HUDEP-2 (cell line): ENCODE data around the gene KLHL2.
A peak's percentile ranks its signal among the peaks of the same experiment; 100 is the strongest.
"Not testable (repeated sequence)": the region's sequence is repeated elsewhere in the genome, so short reads cannot be mapped to it uniquely, and the experiment has no call there.

ENCODE experiments used
- DNase-seq, 76 experiments: peaks; one replicate each; lab custom pipeline; 2025; ENCODE audit not compliant: unreplicated experiment in 76 of 76; lab: John Stamatoyannopoulos, UW

The KLHL2 gene

GRCh38 chr4:165229490-165230200 lies 22.3 kb downstream of the KLHL2 start:
- DNase-seq, result not testable (repeated sequence)

GRCh38 chr4:165232623-165233433 lies 25.5 kb downstream of the KLHL2 start:
- not testable (repeated sequence) for DNase-seq

- DNase-seq, result no peak
These were observed 27.4 kb downstream of the KLHL2 start for GRCh38 chr4:165234766-165235165.

- DNase-seq, result not testable (repeated sequence)
These were observed 29.5 kb downstream of the KLHL2 start for GRCh38 chr4:165236852-165237251.

- DNase-seq, result not testable (repeated sequence)
These were observed 30.8 kb downstream of the KLHL2 start for GRCh38 chr4:165238041-165238640.

- not testable (repeated sequence) for DNase-seq
These were observed 33.4 kb downstream of the KLHL2 start for GRCh38 chr4:165240761-165241160.

- not testable (repeated sequence) for DNase-seq
These were observed 36.8 kb downstream of the KLHL2 start for GRCh38 chr4:165244148-165244547.

- DNase-seq, result not testable (repeated sequence)
These were observed 37.3 kb downstream of the KLHL2 start for GRCh38 chr4:165244587-165245186.

- DNase-seq, result no peak
These were observed 40.7 kb downstream of the KLHL2 start for GRCh38 chr4:165248102-165248501.

GRCh38 chr4:165248904-165249303 lies 41.5 kb downstream of the KLHL2 start:
- DNase-seq, result not testable (repeated sequence)

GRCh38 chr4:165254771-165255170 lies 47.4 kb downstream of the KLHL2 start:
- not testable (repeated sequence) for DNase-seq

- DNase-seq, result peak in 7 of 76 experiments; percentile 2 to 12 (median 8)
These were observed 48.1 kb downstream of the KLHL2 start for GRCh38 chr4:165255439-165255838.

GRCh38 chr4:165256074-165256659 lies 48.8 kb downstream of the KLHL2 start:
- not testable (repeated sequence) for DNase-seq

- DNase-seq, result peak in 1 of 76 experiments; percentile 14
These were observed 52.4 kb downstream of the KLHL2 start for GRCh38 chr4:165259776-165260175.

- DNase-seq, result peak in 1 of 76 experiments; percentile 13
These were observed 54.9 kb downstream of the KLHL2 start for GRCh38 chr4:165262306-165262705.

- not testable (repeated sequence) for DNase-seq
These were observed 56.1 kb downstream of the KLHL2 start for GRCh38 chr4:165263466-165263865.

GRCh38 chr4:165269931-165270330 lies 62.6 kb downstream of the KLHL2 start:
- DNase-seq, result not testable (repeated sequence)

- not testable (repeated sequence) for DNase-seq
These were observed 66.1 kb downstream of the KLHL2 start for GRCh38 chr4:165273443-165273842.

- not testable (repeated sequence) for DNase-seq
These were observed 68.0 kb downstream of the KLHL2 start for GRCh38 chr4:165275357-165275756.

- not testable (repeated sequence) for DNase-seq
These were observed 72.2 kb downstream of the KLHL2 start for GRCh38 chr4:165279531-165279930.
